HUES6 (cell line): ENCODE measurements around the gene SHLD1.

Experiments
- H3K27ac ChIP-seq: 2 replicates; pipeline ENCODE4 v1.7.0; 2013; ENCODE audit warnings: low read depth, mild to moderate bottlenecking, low read length, inconsistent platforms
- H3K27me3 ChIP-seq: 2 replicates; pipeline ENCODE4 v1.6.1; 2013; ENCODE audit warnings: low read length; ENCODE audit not compliant: control insufficient read depth, insufficient read depth
- H3K36me3 ChIP-seq: 2 replicates; pipeline ENCODE4 v1.6.1; 2013; ENCODE audit warnings: low read length; ENCODE audit not compliant: control insufficient read depth, insufficient read depth
- H3K4me1 ChIP-seq: 2 replicates; pipeline ENCODE4 v1.6.1; 2013; ENCODE audit warnings: low read length; ENCODE audit not compliant: control insufficient read depth, insufficient read depth
- H3K4me3 ChIP-seq: 2 replicates; pipeline ENCODE4 v1.5.1; 2013; ENCODE audit warnings: low read depth, low read length
- H3K9ac ChIP-seq: one replicate; pipeline ENCODE4 v1.6.1; 2013; ENCODE audit warnings: mild to moderate bottlenecking, low read length
- H3K9me3 ChIP-seq: 2 replicates; pipeline ENCODE4 v1.6.1; 2013; ENCODE audit warnings: low read depth, low read length; ENCODE audit not compliant: control insufficient read depth, insufficient read depth

SHLD1 gene

GRCh38 chr20:5882166-5882565, 132.0 kb downstream of the SHLD1 start:
- Histone ChIP-seq H3K9ac (no peak overlapping the region), H3K4me3 (no peak overlapping the region), H3K4me1 (peaks cover 7% of the 10 kb centered on the region; the same call in 1 of the 2 replicates), H3K36me3 (no peaks in the 10 kb centered on the region), H3K9me3 (no peaks in the 10 kb centered on the region), H3K27me3 (no peaks in the 10 kb centered on the region), H3K27ac (no peak overlapping the region)

- Histone ChIP-seq H3K4me3 (no peak overlapping the region), H3K27me3 (no peaks in the 10 kb centered on the region), H3K4me1 (peaks cover 7% of the 10 kb centered on the region; the same call in 1 of the 2 replicates), H3K27ac (no peak overlapping the region), H3K36me3 (no peaks in the 10 kb centered on the region), H3K9ac (no peak overlapping the region), H3K9me3 (no peaks in the 10 kb centered on the region)
Observed at GRCh38 chr20:5884465-5885335, 134.5 kb downstream of the SHLD1 start.

DNA sequence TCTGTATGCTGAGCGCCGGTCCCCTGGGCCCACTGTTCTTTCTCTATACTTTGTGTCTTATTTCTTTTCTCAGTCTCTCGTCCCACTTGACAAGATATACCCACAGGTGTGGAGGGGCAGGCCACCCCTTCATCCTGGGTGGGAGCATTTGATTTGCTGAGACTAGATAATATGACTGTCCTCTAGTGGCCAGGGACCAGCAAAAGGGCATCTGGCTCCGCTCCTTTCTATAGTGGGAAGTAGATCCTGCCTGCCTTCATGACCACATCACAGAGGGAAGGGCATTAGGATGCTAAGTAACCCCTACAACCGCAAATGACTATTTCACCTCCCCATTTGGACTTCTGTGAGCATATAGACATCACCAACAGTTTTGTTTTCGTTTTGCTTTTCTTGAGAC, 135.7 kb downstream of the SHLD1 start:
- no peaks in the 10 kb centered on the region for H3K27me3 ChIP-seq
- H3K4me3 ChIP-seq = no peak overlapping the region
- no peak overlapping the region for H3K27ac ChIP-seq
- peaks cover 7% of the 10 kb centered on the region; the same call in 1 of the 2 replicates for H3K4me1 ChIP-seq
- no peaks in the 10 kb centered on the region for H3K9me3 ChIP-seq
- no peak overlapping the region for H3K9ac ChIP-seq
- H3K36me3 ChIP-seq = no peaks in the 10 kb centered on the region

DNA sequence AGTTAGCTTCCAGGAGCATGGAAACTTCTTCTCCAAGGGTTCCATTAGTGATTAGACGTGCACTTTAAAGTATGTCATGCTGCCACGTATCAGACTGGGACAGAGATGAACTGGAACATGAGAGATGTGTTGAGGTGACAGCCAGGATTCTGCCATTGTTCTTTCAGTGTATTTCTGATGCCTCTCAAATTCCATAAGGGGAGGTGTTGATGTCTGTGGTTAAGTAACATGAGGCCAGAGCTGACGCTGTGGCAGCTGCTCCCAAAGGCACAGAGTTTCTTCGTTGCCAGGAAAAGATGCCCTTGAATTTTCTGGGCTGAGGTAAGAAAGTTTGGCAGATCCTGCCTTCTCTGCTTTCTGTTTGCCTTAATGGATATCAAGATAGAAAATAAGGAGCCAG, 136.6 kb downstream of the SHLD1 start:
- H3K9me3 ChIP-seq = no peaks in the 10 kb centered on the region
- H3K4me1 ChIP-seq = peaks cover 2% of the 10 kb centered on the region; the same call in 1 of the 2 replicates
- no peak overlapping the region for H3K9ac ChIP-seq
- no peak overlapping the region for H3K4me3 ChIP-seq
- H3K27me3 ChIP-seq = no peaks in the 10 kb centered on the region
- H3K36me3 ChIP-seq = no peaks in the 10 kb centered on the region
- H3K27ac ChIP-seq = no peak overlapping the region

- H3K4me1 ChIP-seq = no peaks in the 10 kb centered on the region
- H3K36me3 ChIP-seq = no peaks in the 10 kb centered on the region
- H3K27ac ChIP-seq = no peak overlapping the region
- no peak overlapping the region for H3K4me3 ChIP-seq
- no peak overlapping the region for H3K9ac ChIP-seq
- no peaks in the 10 kb centered on the region for H3K9me3 ChIP-seq
- H3K27me3 ChIP-seq = no peaks in the 10 kb centered on the region
Observed at GRCh38 chr20:5887386-5887785, 137.2 kb downstream of the SHLD1 start.

DNA sequence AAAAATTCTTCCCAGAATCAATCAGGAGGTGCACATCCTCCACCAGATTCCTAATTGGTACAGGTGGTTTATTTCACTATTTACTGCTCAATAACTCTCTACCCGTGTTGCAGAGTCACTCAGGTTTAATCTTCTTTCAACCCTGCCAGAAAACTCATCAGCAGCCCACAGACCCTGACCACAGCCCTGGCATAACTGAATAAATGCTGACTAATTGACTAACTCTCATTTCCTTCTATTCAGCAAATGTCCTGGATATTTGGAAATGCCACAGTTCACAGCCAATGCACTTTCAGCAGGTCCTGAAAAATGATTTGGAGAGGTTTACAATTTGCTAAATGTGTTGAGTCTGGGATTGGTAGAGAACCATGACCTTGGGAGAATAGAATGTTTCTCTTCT, 137.8 kb downstream of the SHLD1 start:
- H3K27me3 ChIP-seq = no peaks in the 10 kb centered on the region
- H3K27ac ChIP-seq = no peak overlapping the region
- H3K4me3 ChIP-seq = no peak overlapping the region
- H3K36me3 ChIP-seq = no peaks in the 10 kb centered on the region
- H3K9ac ChIP-seq = no peak overlapping the region
- H3K9me3 ChIP-seq = no peaks in the 10 kb centered on the region
- H3K4me1 ChIP-seq = no peaks in the 10 kb centered on the region

- H3K9me3 ChIP-seq = no peaks in the 10 kb centered on the region
- no peak overlapping the region for H3K9ac ChIP-seq
- H3K27me3 ChIP-seq = peaks cover 6% of the 10 kb centered on the region
- no peak overlapping the region for H3K4me3 ChIP-seq
- H3K4me1 ChIP-seq = no peaks in the 10 kb centered on the region
- H3K36me3 ChIP-seq = no peaks in the 10 kb centered on the region
- H3K27ac ChIP-seq = no peak overlapping the region
Observed at GRCh38 chr20:5890773-5891441, 140.7 kb downstream of the SHLD1 start.

- H3K9me3 ChIP-seq = no peaks in the 10 kb centered on the region
Observed at GRCh38 chr20:5893052-5893451, 142.9 kb downstream of the SHLD1 start.

DNA sequence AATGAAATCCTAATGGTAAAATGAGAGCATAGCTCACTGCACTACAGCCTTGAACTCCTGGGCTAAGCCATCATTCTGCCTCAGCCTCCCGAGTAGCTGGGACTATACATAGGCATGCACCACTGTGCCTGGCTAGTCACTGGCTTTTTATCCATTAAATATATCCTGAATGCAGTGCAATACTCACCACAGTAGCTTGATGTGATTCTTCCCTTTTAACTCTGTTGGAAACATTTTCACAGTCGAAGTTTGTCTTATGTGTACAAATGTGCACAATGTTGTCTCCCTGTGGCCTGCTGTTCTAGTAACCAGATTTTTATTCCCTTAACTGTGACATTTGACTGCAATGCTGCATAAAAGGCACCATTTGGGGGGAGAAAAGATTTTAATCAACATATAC, 143.4 kb downstream of the SHLD1 start:
- peaks cover 6% of the 10 kb centered on the region for H3K27me3 ChIP-seq
- H3K36me3 ChIP-seq = no peaks in the 10 kb centered on the region
- H3K9me3 ChIP-seq = no peaks in the 10 kb centered on the region
- no peak overlapping the region for H3K27ac ChIP-seq
- H3K4me1 ChIP-seq = no peaks in the 10 kb centered on the region
- H3K9ac ChIP-seq = no peak overlapping the region
- no peak overlapping the region for H3K4me3 ChIP-seq

More at GRCh38 chr20:5893052-5893451, 142.9 kb downstream of the SHLD1 start:
- Histone ChIP-seq H3K36me3 (no peaks in the 10 kb centered on the region), H3K4me1 (no peaks in the 10 kb centered on the region), H3K4me3 (no peak overlapping the region), H3K27ac (no peak overlapping the region), H3K9ac (no peak overlapping the region), H3K27me3 (peaks cover 6% of the 10 kb centered on the region)

DNA sequence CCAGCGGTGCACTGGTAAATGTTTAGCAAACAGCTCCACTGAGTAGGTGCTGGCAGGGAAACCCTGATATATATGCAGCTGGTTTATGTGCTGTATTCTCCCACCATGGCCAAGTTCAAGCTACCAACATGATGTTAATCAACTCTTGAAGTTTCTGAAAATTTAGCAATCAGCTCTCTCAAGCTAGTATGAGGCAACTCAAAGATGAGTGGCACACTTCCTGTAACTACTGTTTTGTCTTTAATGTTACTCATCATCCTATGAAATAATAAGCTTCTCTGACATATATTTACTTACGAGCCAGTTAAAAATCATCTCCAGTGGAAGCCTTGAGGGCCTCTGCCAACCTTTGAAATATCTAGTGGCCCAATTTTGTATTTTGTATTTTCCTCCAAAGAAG, 145.4 kb downstream of the SHLD1 start:
- Histone ChIP-seq H3K9me3 (no peaks in the 10 kb centered on the region), H3K4me1 (no peaks in the 10 kb centered on the region), H3K27me3 (peaks cover 6% of the 10 kb centered on the region), H3K36me3 (no peaks in the 10 kb centered on the region), H3K27ac (no peak overlapping the region), H3K9ac (no peak overlapping the region), H3K4me3 (no peak overlapping the region)

GRCh38 chr20:5899444-5899843, 149.2 kb downstream of the SHLD1 start:
- Histone ChIP-seq H3K4me1 (no peaks in the 10 kb centered on the region), H3K9me3 (no peaks in the 10 kb centered on the region), H3K9ac (no peak overlapping the region), H3K27me3 (peaks cover 10% of the 10 kb centered on the region), H3K36me3 (no peaks in the 10 kb centered on the region), H3K27ac (no peak overlapping the region), H3K4me3 (no peak overlapping the region)
